CD1c-positive myeloid dendritic cell (primary cell): ENCODE measurements around the gene ETFA.
A peak's percentile ranks its signal among the peaks of the same experiment; 100 is the strongest.
"Not testable (repeated sequence)": the region's sequence is repeated elsewhere in the genome, so short reads cannot be mapped to it uniquely, and the experiment has no call there.

Experiments
- DNase-seq: peaks from one replicate; pipeline ENCODE4 v3.0.0-alpha.2; 2016; ENCODE audit errors: extremely low spot score

The ETFA gene

GRCh38 chr15:76327191-76328105 is 16.2 kb upstream of the ETFA start:
- no peak for DNase-seq

GRCh38 chr15:76325704-76326103 is 14.4 kb upstream of the ETFA start:
- DNase-seq = no peak

GRCh38 chr15:76324066-76324465 is 12.8 kb upstream of the ETFA start:
- no peak for DNase-seq

GRCh38 chr15:76321602-76322001 is 10.3 kb upstream of the ETFA start:
- no peak for DNase-seq

- no peak for DNase-seq
Measured at GRCh38 chr15:76321171-76321570, 9.9 kb upstream of the ETFA start.

- no peak for DNase-seq
Measured at GRCh38 chr15:76320012-76320411, 8.7 kb upstream of the ETFA start.

- no peak for DNase-seq
Measured at GRCh38 chr15:76313731-76314130, 2.5 kb upstream of the ETFA start.

- not testable (repeated sequence) for DNase-seq
Measured at GRCh38 chr15:76313175-76313567, 1.9 kb upstream of the ETFA start.

GRCh38 chr15:76312540-76313174 is 1.4 kb upstream of the ETFA start:
- no peak for DNase-seq

- peak; percentile 59 for DNase-seq
Measured at GRCh38 chr15:76310475-76311099, 682 bp downstream of the ETFA start.

GRCh38 chr15:76309601-76310330 is 1.5 kb downstream of the ETFA start:
- no peak for DNase-seq

GRCh38 chr15:76303909-76304308 is 7.4 kb downstream of the ETFA start:
- no peak for DNase-seq

- DNase-seq = peak; percentile 4
Measured at GRCh38 chr15:76299786-76300185, 11.5 kb downstream of the ETFA start.

- DNase-seq = no peak
Measured at GRCh38 chr15:76298986-76299385, 12.3 kb downstream of the ETFA start.

- DNase-seq = not testable (repeated sequence)
Measured at GRCh38 chr15:76297951-76298350, 13.3 kb downstream of the ETFA start.

- DNase-seq = no peak
Measured at GRCh38 chr15:76296849-76297248, 14.4 kb downstream of the ETFA start.

GRCh38 chr15:76294463-76294862 is 16.8 kb downstream of the ETFA start:
- DNase-seq = not testable (repeated sequence)

- DNase-seq = peak; percentile 65
Measured at GRCh38 chr15:76293361-76293760, 17.9 kb downstream of the ETFA start.

GRCh38 chr15:76289582-76289981 is 21.7 kb downstream of the ETFA start:
- no peak for DNase-seq

GRCh38 chr15:76286271-76286879 is 24.9 kb downstream of the ETFA start:
- no peak for DNase-seq

- DNase-seq = no peak
Measured at GRCh38 chr15:76285241-76285825, 25.9 kb downstream of the ETFA start.
